ENCODE data around the gene FCHSD2. TPM values are rescaled to one million over a fixed set of nuclear protein-coding genes. Genes with fewer than 3 reads are reported as not detected.
"Not testable (repeated sequence)": the region's sequence is repeated elsewhere in the genome, so short reads cannot be mapped to it uniquely, and the experiment has no call there.

The FCHSD2 gene
- total RNA-seq, 4 donors from 2014 or later: 17.0 to 40.0 (median 27.0) TPM

DNA sequence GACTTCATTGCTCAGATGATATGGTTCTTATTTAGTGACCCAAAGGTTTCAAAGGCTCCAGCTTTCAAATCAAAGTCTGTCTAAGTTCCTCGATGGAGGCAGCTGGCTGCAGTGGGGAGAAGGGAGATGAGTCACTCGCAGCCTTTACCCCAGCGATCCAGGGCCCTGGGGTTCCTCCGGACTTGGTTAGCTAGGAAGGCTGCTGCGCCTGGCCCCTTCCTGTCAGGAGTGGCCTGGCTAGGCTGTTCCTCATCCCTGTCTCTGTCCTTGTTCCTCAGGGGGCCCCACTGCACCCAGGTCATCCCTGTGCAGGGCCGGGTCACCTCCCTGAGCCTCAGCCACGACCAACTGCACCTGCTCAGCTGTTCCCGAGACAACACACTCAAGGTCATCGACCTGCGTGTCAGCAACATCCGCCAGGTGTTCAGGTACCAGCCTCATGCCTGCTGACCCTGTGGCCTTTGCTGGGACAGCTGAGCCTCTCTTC lies 314.0 kb downstream of the FCHSD2 start:
- H3K27me3 ChIP-seq: no peaks in the 10 kb centered on the region
- TF ChIP-seq EP300 (IDR thresholded peaks at IDR 0.05) (no peak), CTCF (IDR thresholded peaks at IDR 0.05) (no peak), POLR2A (IDR thresholded peaks at IDR 0.05) (no peak), POLR2AphosphoS5 (IDR thresholded peaks at IDR 0.05) (no peak)
- H3K36me3 ChIP-seq: peaks cover 0 to 19% of the 10 kb centered on the region in 2 donors
- peak overlapping the region in 2 of 4 donors; percentile 14 to 41 for H3K27ac ChIP-seq
- WGBS, 2 donors (ENCODE audit: low coverage in 1 of 2): 81% methylated on average over 6 of the region's 11 CpGs; no CpG with 5 or more reads in 1 of the 2 donors
- no peak overlapping the region for H3K4me3 ChIP-seq
- peaks cover 2 to 22% (median 12%) of the 10 kb centered on the region in 3 donors for H3K4me1 ChIP-seq
- ATAC-seq: no peak
- H3K9me3 ChIP-seq: no peaks in the 10 kb centered on the region

- H3K4me1 ChIP-seq: peaks cover 2 to 19% (median 12%) of the 10 kb centered on the region in 3 donors
- H3K27me3 ChIP-seq, H3K9me3 ChIP-seq, ATAC-seq, H3K4me3 ChIP-seq: not testable (repeated sequence)
- 48 to 76% methylated on average over 3 to 7 of the region's 11 CpGs for WGBS, 2 donors (ENCODE audit: low coverage in 1 of 2)
- peaks cover 0 to 19% of the 10 kb centered on the region in 2 donors for H3K36me3 ChIP-seq
- peak overlapping the region in 2 of 4 donors; percentile 4 to 41 for H3K27ac ChIP-seq
These were observed 314.5 kb downstream of the FCHSD2 start for GRCh38 chr11:72827656-72828055.

DNA sequence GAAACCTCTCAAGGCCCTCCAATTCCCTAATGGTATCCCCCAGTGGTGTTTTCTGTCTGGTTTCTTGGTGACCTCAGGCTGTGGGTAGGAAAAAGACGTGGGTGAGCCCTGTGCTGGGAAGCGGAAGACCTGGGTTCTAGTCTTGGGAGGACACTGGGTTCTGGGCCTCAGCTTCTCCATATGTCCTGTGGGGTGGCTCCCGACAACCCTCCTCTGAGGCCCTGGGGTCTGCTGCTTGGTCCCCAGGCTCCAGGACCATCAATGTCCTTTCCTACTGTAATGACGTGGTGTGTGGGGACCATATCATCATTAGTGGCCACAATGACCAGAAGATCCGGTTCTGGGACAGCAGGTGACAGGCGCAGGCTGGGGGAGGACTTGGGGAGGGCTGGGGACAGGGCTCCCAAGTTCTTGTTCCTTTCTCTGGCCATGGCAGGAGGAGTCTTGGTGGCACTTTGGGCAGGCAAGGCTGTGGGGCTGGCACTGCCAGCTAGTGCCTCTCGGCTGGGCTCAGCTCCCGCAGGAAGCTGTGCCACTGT lies 315.1 kb downstream of the FCHSD2 start:
- WGBS, 2 donors (ENCODE audit: low coverage in 1 of 2): 100% methylated on average over 1 of the region's 8 CpGs
- no peak for ATAC-seq
- TF ChIP-seq POLR2AphosphoS5 (IDR thresholded peaks at IDR 0.05) (no peak), CTCF (IDR thresholded peaks at IDR 0.05) (no peak), POLR2A (IDR thresholded peaks at IDR 0.05) (no peak), EP300 (IDR thresholded peaks at IDR 0.05) (no peak)
- peaks cover 2 to 19% (median 5%) of the 10 kb centered on the region in 3 donors for H3K4me1 ChIP-seq
- peaks cover 0 to 19% of the 10 kb centered on the region in 2 donors for H3K36me3 ChIP-seq
- H3K27me3 ChIP-seq: no peaks in the 10 kb centered on the region
- no peak overlapping the region for H3K4me3 ChIP-seq
- H3K9me3 ChIP-seq: no peaks in the 10 kb centered on the region
- peak overlapping the region in 1 of 4 donors; percentile 4 for H3K27ac ChIP-seq

DNA sequence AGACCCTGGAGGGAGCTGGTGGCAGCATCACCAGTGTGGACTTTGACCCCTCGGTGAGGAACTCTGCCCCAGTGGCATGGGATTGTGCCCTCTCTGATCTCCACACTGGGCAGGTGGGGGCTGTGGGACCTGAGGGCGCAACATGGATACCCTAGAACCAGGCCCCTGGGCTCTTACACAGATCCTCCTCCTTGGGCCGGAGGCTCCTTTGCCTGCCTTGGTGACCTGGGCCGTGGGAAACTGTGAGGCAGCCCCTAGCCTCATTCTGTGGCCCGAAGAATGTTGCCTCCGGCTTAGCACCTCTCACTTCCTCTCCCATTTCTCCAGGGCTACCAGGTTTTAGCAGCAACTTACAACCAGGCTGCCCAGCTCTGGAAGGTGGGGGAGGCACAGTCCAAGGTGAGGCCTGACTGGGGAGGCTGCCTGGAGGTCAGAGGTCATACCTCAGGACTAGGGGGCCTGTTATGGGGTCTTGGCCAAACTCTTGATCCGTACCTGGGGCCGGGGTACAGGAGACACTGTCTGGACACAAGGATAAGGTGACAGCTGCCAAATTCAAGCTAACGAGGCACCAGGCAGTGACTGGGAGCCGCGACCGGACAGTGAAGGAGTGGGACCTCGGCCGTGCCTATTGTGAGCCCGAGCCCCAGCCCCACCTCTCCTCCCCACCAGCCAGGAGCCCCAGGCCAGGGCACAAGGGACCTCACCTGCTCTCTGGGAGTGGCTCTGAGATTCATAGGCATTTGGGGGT lies 315.8 kb downstream of the FCHSD2 start:
- TF ChIP-seq POLR2AphosphoS5 (IDR thresholded peaks at IDR 0.05) (no peak), POLR2A (IDR thresholded peaks at IDR 0.05) (no peak), EP300 (IDR thresholded peaks at IDR 0.05) (no peak), CTCF (IDR thresholded peaks at IDR 0.05) (no peak)
- Histone ChIP-seq H3K36me3 (peaks cover 0 to 19% of the 10 kb centered on the region in 2 donors), H3K4me1 (peaks cover 0 to 19% (median 3%) of the 10 kb centered on the region in 3 donors), H3K27me3 (no peaks in the 10 kb centered on the region), H3K4me3 (no peak overlapping the region), H3K9me3 (no peaks in the 10 kb centered on the region), H3K27ac (peak overlapping the region in 1 of 4 donors; percentile 11)
- ATAC-seq: no peak
- WGBS, 2 donors (ENCODE audit: low coverage in 1 of 2): 100% methylated on average over 3 of the region's 15 CpGs; no CpG with 5 or more reads in 1 of the 2 donors

DNA sequence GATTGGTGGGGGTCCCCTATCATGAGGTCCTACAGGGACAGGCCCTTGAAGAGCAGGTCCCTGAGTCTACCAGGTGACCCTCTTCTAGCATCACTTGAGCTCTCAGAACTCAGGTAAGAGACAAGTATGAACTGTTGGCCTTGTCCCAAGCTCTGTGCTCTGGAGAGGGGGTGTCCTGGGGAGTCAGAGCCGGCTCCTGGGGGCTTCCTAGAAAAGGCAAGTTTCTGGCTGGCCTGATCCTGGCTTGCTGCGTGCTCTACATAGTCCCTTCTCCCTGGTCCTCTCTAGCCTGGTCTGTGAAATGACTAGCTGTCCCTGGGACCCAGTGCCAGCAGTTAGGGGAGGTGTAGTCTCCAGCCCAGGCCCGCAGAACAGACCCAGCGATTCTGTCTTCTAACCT lies 316.5 kb downstream of the FCHSD2 start:
- H3K27ac ChIP-seq: no peak overlapping the region

More for the DNA sequence above, 316.5 kb downstream of the FCHSD2 start:
- ATAC-seq: no peak
- H3K27me3 ChIP-seq: no peaks in the 10 kb centered on the region
- TF ChIP-seq EP300 (IDR thresholded peaks at IDR 0.05) (no peak), CTCF (IDR thresholded peaks at IDR 0.05) (no peak), POLR2AphosphoS5 (IDR thresholded peaks at IDR 0.05) (no peak), POLR2A (IDR thresholded peaks at IDR 0.05) (no peak)
- H3K9me3 ChIP-seq: no peaks in the 10 kb centered on the region
- no peak overlapping the region for H3K4me3 ChIP-seq
- peaks cover 0 to 22% (median 6%) of the 10 kb centered on the region in 3 donors for H3K4me1 ChIP-seq
- WGBS, 2 donors (ENCODE audit: low coverage in 1 of 2): 20% methylated on average over 1 of the region's 4 CpGs; no CpG with 5 or more reads in 1 of the 2 donors
- H3K36me3 ChIP-seq: peaks cover 0 to 20% of the 10 kb centered on the region in 2 donors

Data from gastroesophageal sphincter (tissue), 4 donors.